SK-N-SH treated with all-trans-retinoic acid at 6 μM for 48 hours (cell line): ENCODE measurements around the gene GPR153.

Experiments
- ARNTL ChIP-seq: fragments of 450-650 bp; formaldehyde crosslinking; IDR thresholded peaks from 2 replicates; pipeline ENCODE4 v1.5.0; 2020; ENCODE audit warnings: low read depth, mild to moderate bottlenecking, moderate library complexity, borderline replicate concordance
- CSDC2 ChIP-seq: fragments of 250-450 bp; sonication (Bioruptor Pico); IDR thresholded peaks from 2 replicates; pipeline ENCODE4 v1.5.0; 2020; ENCODE audit warnings: mild to moderate bottlenecking, moderate library complexity
- ISL1 ChIP-seq: fragments of 250-450 bp; sonication (Bioruptor Pico); IDR thresholded peaks from 2 replicates; pipeline ENCODE4 v2.1.2; 2022; ENCODE audit warnings: mild to moderate bottlenecking, moderate library complexity
- RARB ChIP-seq: fragments of 250-450 bp; sonication (Bioruptor Pico); IDR thresholded peaks from 2 replicates; pipeline ENCODE4 v1.8.0; 2021; ENCODE audit warnings: mild to moderate bottlenecking, moderate library complexity
- SNAI2 ChIP-seq: fragments of 250-450 bp; sonication (Bioruptor Pico); IDR thresholded peaks from 2 replicates; pipeline ENCODE4 v1.5.0; 2020; ENCODE audit warnings: mild to moderate bottlenecking, moderate library complexity
- ZNF8 ChIP-seq: fragments of 450-650 bp; formaldehyde crosslinking; IDR thresholded peaks from 2 replicates; pipeline ENCODE4 v1.5.0; 2020; ENCODE audit warnings: mild to moderate bottlenecking, moderate library complexity

GRCh38 chr1:6237093-6237492 lies 23.8 kb downstream of the GPR153 start:
- TF ChIP-seq ZNF8 (CRISPR knock-in tag) = no peak
- TF ChIP-seq CSDC2 (CRISPR knock-in tag) = no peak
- TF ChIP-seq SNAI2 = no peak
- no peak for TF ChIP-seq ISL1 (CRISPR knock-in tag)
- no peak for TF ChIP-seq RARB (CRISPR knock-in tag)
- TF ChIP-seq ARNTL (CRISPR knock-in tag) = no peak
